ENCODE results near the gene TMEM121.

Gene TMEM121

DNA sequence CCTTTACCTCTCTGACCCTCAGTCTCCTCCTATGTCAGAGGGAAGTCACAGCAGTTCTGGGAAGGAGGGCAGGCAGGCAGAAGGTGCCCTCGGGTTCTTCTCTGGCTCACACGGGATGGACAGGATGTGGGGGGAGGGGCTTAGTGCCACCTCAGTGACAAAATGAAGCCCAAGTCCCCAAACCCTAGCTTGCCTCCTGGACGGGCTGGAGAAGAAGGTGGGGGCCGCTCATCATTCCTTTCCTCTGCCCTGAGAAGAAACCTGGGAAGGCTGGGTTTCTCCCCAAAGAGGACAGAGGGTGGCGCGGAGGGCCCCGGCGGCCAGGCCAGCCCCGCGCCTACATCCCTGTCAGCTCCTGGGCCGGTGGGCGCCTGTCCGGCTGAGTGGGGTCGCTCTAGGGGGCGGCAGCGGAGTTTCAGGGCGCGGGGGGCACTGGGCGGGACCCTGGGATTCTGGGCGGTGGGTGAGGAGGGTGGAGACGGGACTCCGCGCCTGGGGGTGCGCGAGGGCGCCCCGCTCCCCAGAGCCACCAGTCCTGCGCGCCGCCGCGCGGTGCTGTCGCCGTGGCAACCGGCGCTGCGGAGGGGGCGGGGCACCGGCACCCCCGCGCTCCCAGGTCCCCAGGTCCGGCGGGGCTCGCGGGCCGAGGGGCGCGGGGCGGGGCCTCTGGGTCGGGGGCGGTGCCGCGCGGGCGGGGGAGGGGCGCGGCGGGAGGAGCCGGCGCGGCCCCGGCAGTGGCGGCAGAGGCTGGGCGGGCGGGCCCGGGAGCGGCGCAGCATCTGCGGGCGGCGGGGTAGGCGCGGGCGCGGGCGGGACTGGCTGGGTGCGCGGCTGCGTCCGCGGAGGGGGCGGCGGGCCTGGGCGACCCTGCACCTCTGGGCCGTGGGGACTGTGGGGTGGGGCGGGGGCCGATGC lies at the start of gene TMEM121:
Gene TMEM121 (plus strand): TSS at position 723 of the 915 bp plus-strand sequence. CDS start 2,252 bp downstream, outside the sequence.
- DNase-seq = no peak

- no peak for DNase-seq
Observed at GRCh38 chr14:105476831-105477659, 49.3 kb upstream of the TMEM121 start.

GRCh38 chr14:105477660-105478397 lies 48.6 kb upstream of the TMEM121 start:
- no peak for DNase-seq

DNA sequence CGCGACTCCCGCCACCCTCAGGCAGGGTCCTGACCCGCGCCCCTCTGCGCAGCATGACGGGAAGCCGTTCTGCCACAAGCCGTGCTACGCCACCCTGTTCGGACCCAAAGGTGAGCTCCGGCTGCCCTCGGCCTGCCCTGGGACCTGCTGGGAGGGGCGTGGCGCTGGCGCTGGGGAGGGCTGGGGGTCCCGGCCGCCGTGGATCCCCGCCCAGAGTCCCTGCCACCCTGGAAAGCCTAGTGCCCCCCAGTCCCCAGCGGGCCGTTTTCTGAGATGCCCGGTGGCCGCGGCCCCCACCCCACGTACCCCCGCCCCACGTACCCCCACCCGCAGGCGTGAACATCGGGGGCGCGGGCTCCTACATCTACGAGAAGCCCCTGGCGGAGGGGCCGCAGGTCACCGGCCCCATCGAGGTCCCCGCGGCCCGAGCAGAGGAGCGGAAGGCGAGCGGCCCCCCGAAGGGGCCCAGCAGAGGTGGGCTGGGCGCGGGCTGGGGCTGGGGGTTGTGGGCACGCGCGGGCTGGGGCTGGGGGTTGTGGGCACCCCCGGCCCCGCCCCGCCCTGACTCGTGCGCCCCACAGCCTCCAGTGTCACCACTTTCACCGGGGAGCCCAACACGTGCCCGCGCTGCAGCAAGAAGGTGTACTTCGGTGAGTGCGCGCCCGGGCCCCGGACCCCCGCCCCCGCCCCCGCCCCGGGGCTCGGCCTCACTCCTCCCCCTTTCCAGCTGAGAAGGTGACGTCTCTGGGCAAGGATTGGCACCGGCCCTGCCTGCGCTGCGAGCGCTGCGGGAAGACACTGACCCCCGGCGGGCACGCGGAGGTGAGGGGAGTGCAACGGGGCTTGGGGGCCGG lies 47.8 kb upstream of the TMEM121 start:
- no peak for DNase-seq

DNA sequence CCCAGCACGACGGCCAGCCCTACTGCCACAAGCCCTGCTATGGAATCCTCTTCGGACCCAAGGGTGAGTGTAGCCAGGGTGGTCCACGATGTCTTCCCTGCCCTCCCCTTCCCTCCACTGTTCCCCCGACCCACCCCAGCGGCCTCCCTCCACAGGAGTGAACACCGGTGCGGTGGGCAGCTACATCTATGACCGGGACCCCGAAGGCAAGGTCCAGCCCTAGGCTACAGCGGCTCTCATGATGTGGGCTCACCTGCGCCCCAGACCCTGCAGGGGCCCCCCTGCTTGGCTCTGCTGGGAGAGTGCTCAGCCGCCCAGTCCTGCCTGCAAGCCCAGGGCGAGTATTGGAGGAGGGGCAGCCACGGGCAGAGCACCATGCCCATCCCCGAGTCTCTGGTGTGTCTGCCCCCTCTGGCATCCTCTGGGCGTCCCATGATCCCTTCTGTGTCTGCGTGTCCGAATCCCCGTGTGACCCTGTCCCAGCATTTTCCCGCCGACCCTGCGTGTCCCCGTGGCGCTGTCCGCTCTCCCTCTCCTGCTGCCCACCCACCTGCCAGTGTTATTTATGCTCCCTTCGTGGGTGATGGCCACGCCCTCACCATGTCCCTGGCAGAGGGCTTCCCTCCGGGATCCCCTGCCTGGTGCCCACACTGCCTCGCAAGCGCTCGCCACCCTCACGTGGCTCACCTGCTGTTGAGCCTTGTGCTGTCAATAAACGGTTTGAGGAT lies 46.8 kb upstream of the TMEM121 start:
- DNase-seq = peak; percentile 20

GRCh38 chr14:105480199-105480746 lies 46.1 kb upstream of the TMEM121 start:
- DNase-seq = no peak

- peak; percentile 95 for DNase-seq
Observed at GRCh38 chr14:105480807-105481801, 45.3 kb upstream of the TMEM121 start.

GRCh38 chr14:105481886-105482457 lies 44.4 kb upstream of the TMEM121 start:
- DNase-seq = peak; percentile 93

DNA sequence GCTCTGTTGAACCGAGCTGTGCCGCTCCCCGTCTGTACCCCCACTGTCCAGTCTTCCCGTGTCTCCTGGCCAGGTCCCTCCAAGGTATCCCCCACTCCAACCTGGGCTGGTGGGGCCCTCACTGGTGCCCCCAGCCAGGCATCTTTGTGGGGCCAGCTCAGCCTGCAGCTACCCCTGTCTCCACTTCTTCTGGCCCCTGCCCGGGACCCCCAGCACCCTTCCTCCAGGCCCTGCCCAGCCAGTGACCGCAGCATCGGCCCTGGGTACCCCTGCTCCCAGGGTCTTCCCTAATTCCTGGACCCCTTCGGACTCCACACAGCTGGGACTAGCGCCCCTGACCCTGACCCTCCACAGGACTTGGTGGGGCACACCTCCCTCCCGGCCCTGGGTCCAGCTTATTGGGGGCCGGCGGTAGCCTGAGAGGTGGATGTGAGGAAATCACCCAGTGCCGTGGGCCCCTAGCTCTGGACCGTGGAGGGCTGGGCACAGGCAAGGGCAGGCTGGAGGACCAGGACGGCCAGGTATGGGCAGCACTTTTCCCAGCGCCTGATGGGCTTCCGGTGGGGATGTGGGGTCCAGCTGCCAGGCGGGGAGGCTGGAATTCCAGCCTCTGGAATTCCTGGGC lies 43.8 kb upstream of the TMEM121 start:
- DNase-seq = no peak

- DNase-seq = peak; percentile 17
Observed at GRCh38 chr14:105483300-105484068, 42.9 kb upstream of the TMEM121 start.

- no peak for DNase-seq
Observed at GRCh38 chr14:105484069-105484996, 42.0 kb upstream of the TMEM121 start.

GRCh38 chr14:105484997-105485393 lies 41.4 kb upstream of the TMEM121 start:
- no peak for DNase-seq

DNA sequence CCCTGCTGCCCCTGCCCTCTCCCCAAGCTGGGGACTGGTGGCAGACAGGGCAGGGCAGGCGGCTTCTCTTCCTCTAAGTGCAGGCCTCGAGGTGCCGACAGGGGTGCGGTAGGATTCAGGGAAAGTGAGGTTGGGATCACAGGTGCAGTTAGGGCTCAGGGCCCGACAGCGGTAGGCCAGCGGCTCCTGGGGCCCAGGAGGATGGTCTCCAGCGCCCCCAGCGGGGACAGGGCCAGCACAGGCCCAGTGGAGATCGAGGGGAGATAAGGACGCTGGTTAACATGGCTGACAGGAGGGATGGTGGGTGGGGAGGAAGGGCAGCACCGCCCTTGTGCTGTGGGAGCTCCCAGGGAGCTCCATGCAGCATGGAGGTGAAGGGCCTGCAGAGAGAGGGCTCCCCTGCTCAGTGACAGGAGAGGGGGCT lies 40.6 kb upstream of the TMEM121 start:
- DNase-seq = no peak

DNA sequence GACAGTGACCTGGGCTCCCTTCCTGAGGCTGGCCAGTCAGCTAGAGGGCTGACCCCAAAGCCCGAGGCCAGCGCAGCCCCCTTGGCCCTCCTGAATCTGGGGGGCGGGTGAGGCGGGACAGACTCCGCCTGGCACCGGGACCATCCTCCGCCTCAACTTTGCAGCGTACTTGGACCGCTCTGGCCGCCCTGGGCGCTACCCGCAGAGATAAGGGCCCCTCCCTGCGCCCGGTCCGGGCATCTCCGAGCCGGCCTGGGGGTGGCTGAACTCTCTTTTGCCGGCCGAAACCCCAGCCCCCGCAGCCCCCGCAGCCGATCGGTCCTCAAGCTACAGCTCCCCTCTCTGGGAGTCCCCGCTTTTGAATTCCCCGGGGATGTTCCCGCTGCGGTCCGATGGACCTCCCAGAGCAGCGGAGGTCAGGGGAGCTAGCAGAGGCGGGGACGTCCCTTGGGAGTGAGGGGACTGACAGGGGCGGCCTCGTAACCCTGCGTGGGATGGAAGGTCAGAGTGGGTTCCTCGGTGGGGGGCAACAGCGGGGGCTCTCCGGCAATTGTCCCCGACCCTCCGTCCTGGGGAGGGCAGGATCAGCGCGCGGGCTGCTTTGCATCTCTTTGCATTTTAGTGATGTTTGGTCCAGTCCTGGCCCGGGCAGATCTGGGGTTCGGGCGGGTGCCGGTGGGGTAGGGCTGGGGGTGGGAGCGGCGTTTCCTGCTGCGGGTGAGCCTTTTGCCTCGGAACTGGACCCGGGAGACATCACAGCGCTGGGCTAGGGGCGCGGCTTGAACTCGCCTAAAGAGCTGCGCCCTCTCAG lies 40.0 kb upstream of the TMEM121 start, which contains the start of gene CRIP1:
Gene CRIP1 (plus strand): TSS at position 724 of the 811 bp plus-strand sequence. CDS start 374 bp downstream, outside the sequence.
- no peak for DNase-seq

GRCh38 chr14:105486974-105487448 lies 39.4 kb upstream of the TMEM121 start:
- DNase-seq = no peak

All from NCI-H1092 (cell line).